Measurements from ENCODE around the gene TRIM66. TPM values are rescaled to one million over a fixed set of nuclear protein-coding genes. Genes with fewer than 3 reads are reported as not detected.

TRIM66 gene
- total and polyA plus RNA-seq, 10 of the 15 experiments (the other 5 are each of a cell fraction or from before 2014, with no cell fraction given): 1.7 to 14.5 (median 7.4) TPM

DNA sequence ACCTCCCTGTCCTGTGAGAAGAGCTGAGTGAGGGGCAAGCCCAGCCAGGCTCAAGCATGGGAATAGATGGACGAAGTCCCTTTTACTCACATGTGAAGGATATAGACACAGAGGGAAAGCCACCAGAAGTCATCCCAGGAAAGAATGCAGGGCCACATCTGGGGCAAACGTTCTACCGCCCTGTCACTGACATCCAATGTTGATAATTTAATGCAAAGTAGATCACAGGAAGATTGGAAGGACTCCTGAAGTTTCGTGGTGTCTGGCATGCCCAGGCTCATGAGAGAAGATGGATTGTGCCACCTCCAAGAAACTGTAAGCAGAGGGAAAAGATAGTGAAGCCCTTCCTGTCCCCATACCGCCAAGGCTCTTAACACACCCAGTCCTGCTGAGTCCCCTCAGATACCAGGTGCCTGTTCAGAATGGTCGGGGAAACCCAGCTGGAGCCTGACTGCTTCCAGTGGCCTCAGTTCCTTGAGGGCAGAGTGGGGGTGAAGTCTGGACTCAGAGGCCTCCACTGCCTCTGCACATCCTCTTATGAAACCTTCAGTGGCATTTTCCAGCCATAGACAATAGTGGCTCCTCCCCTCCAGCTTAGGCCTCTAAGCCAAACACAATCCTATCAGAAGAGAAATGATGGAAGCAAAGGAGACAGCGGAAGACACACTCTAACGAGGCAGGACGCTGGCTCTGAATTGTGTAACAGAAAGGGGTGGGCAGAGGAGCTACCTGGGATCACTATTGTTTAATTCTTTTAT is 80.9 kb downstream of the TRIM66 start:
- intact Hi-C loops (cut with micrococcal nuclease; ENCODE audit: unreplicated experiment): loop anchor here (10.0 kb wide), 1 partner anchor 377 kb away; no protein-coding TSS in a partner anchor
- CTCF ChIA-PET: interaction anchor here (1.0 kb wide), 1 partner anchor 381 kb away, joined by 3 read pairs; no protein-coding TSS in a partner anchor
- no peak for FAIRE-seq

More for the DNA sequence above, 80.9 kb downstream of the TRIM66 start:
- Histone ChIP-seq H4K20me1 (ENCODE audit: control insufficient read depth, insufficient read depth) (no peaks in the 10 kb centered on the region), H3K4me1 (ENCODE audit: control insufficient read depth, insufficient read depth, low read length) (no peaks in the 10 kb centered on the region), H2AFZ (ENCODE audit: control insufficient read depth, low read depth, low read length) (no peak overlapping the region), H3K4me3 (no peak overlapping the region), H3K9ac (ENCODE audit: control insufficient read depth, insufficient read depth, low read length) (no peak overlapping the region), H3K9me3 (replicated peaks; ENCODE audit: control insufficient read depth, insufficient read depth, low read length) (no peaks in the 10 kb centered on the region), H3K4me2 (ENCODE audit: control insufficient read depth, insufficient read depth) (no peak overlapping the region), H3K27me3 (replicated peaks in 1 of 2; ENCODE audit: control insufficient read depth in 2 of 2, insufficient read depth in 2 of 2, low read length in 1 of 2) (no peaks in the 10 kb centered on the region), H3K36me3 (ENCODE audit: control insufficient read depth in 2 of 2, insufficient read depth in 2 of 2, low read length in 1 of 2) (no peaks in the 10 kb centered on the region), H3K27ac (ENCODE audit: control insufficient read depth, insufficient read depth) (no peak overlapping the region), H3K79me2 (ENCODE audit: control insufficient read depth, insufficient read depth, low read length) (no peaks in the 10 kb centered on the region)
- RAD21 ChIA-PET (ENCODE audit: unreplicated experiment): no interaction called here
- DNase-seq (ENCODE audit: low read depth, low spot score) (no peak), ATAC-seq (no peak)
- no TSS peak for BruUV-seq (replicated peaks)
- SMC1A ChIA-PET (ENCODE audit: uncharacterized antibody, unreplicated experiment): interaction anchor here (0.9 kb wide), 1 partner anchor 358 kb away, joined by 3 read pairs; no protein-coding TSS in a partner anchor
- in situ Hi-C loops (cut with MboI): no loop called here
- 55% methylated on average over 9 of the region's 9 CpGs for WGBS (ENCODE audit: insufficient coverage, insufficient replicate concordance, low lambda C conversion rate, missing lambda C conversion rate)
- POLR2A ChIA-PET: interaction anchor here (0.7 kb wide), 1 partner anchor 34 kb away, joined by 3 read pairs; no protein-coding TSS in a partner anchor
- TF ChIP-seq, protein P1, sequence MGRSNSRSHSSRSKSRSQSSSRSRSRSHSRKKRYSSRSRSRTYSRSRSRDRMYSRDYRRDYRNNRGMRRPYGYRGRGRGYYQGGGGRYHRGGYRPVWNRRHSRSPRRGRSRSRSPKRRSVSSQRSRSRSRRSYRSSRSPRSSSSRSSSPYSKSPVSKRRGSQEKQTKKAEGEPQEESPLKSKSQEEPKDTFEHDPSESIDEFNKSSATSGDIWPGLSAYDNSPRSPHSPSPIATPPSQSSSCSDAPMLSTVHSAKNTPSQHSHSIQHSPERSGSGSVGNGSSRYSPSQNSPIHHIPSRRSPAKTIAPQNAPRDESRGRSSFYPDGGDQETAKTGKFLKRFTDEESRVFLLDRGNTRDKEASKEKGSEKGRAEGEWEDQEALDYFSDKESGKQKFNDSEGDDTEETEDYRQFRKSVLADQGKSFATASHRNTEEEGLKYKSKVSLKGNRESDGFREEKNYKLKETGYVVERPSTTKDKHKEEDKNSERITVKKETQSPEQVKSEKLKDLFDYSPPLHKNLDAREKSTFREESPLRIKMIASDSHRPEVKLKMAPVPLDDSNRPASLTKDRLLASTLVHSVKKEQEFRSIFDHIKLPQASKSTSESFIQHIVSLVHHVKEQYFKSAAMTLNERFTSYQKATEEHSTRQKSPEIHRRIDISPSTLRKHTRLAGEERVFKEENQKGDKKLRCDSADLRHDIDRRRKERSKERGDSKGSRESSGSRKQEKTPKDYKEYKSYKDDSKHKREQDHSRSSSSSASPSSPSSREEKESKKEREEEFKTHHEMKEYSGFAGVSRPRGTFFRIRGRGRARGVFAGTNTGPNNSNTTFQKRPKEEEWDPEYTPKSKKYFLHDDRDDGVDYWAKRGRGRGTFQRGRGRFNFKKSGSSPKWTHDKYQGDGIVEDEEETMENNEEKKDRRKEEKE (IDR thresholded peaks at IDR 0.05): no peak
- TF ChIP-seq TARDBP (IDR thresholded peaks at IDR 0.05; ENCODE audit: borderline replicate concordance): no peak
- TF ChIP-seq NFYA (IDR thresholded peaks at IDR 0.05; ENCODE audit: borderline replicate concordance, low read depth, low read length): no peak
- no peak for TF ChIP-seq EP300 (IDR thresholded peaks at IDR 0.05; ENCODE audit: borderline replicate concordance in 1 of 2, control insufficient read depth in 1 of 2, low read depth in 2 of 2, low read length in 2 of 2)
- TF ChIP-seq CHD2 (IDR thresholded peaks at IDR 0.05; ENCODE audit: borderline replicate concordance, low read depth, low read length): no peak
- TF ChIP-seq SP1 (IDR thresholded peaks at IDR 0.05; ENCODE audit: low read depth, low read length): no peak
- no peak for TF ChIP-seq BMI1 (IDR thresholded peaks at IDR 0.05; ENCODE audit: borderline replicate concordance)
- TF ChIP-seq ZNF24 (IDR thresholded peaks at IDR 0.05): no peak
- TF ChIP-seq ETV6 (conservative IDR thresholded peaks at IDR 0.05 in 1 of 2, IDR thresholded peaks at IDR 0.05 in 1 of 2; ENCODE audit: borderline replicate concordance in 1 of 2, low read depth in 1 of 2): no peak
- TF ChIP-seq NFXL1 (IDR thresholded peaks at IDR 0.05; ENCODE audit: borderline replicate concordance): no peak
- TF ChIP-seq ZNF274 (IDR thresholded peaks at IDR 0.05; ENCODE audit: insufficient read depth, insufficient read length): no peak
- no peak for TF ChIP-seq LARP7 (IDR thresholded peaks at IDR 0.05)

All from GM12878 (cell line).